Glutamatergic neuron (in vitro differentiated cells): ENCODE data around the gene TTLL7. TPM values are rescaled to one million over a fixed set of nuclear protein-coding genes. Genes with fewer than 3 reads are reported as not detected.
A peak's percentile ranks its signal among the peaks of the same experiment; 100 is the strongest.
"Not testable (repeated sequence)": the region's sequence is repeated elsewhere in the genome, so short reads cannot be mapped to it uniquely, and the experiment has no call there.

ENCODE experiments used
- DNase-seq: peaks from one replicate; pipeline ENCODE4 v3.0.0; 2022
- H3K27ac Mint-ChIP-seq: one replicate; pipeline ENCODE4 v1.8.0; 2020; ENCODE audit warnings: mild to moderate bottlenecking, mixed read lengths, inconsistent platforms; ENCODE audit not compliant: unreplicated experiment
- H3K27me3 Mint-ChIP-seq: one replicate; pipeline ENCODE4 v1.8.0; 2020; ENCODE audit warnings: mild to moderate bottlenecking, moderate library complexity, mixed read lengths, inconsistent platforms; ENCODE audit not compliant: unreplicated experiment
- H3K36me3 Mint-ChIP-seq: one replicate; pipeline ENCODE4 v1.8.0; 2020; ENCODE audit warnings: mild to moderate bottlenecking, mixed read lengths, inconsistent platforms; ENCODE audit not compliant: unreplicated experiment
- H3K4me1 Mint-ChIP-seq: one replicate; pipeline ENCODE4 v1.8.0; 2020; ENCODE audit warnings: mild to moderate bottlenecking, low read depth, mixed read lengths, inconsistent platforms; ENCODE audit not compliant: unreplicated experiment
- H3K4me3 Mint-ChIP-seq: one replicate; pipeline ENCODE4 v1.8.0; 2020; ENCODE audit warnings: mild to moderate bottlenecking, mixed read lengths, inconsistent platforms; ENCODE audit not compliant: unreplicated experiment
- H3K9me3 Mint-ChIP-seq: one replicate; pipeline ENCODE4 v1.8.0; 2020; ENCODE audit warnings: mild to moderate bottlenecking, moderate library complexity, mixed read lengths, inconsistent platforms; ENCODE audit not compliant: unreplicated experiment
- CTCF ChIP-seq: fragments of 200-600 bp; sonication (generic); IDR thresholded peaks from one replicate; pipeline ENCODE4 v1.5.0; 2021; ENCODE audit not compliant: partially characterized antibody, unreplicated experiment
- total RNA-seq: library from RNA; stranded (reverse); fragmentation: NEBNext Ultra II Directional; extraction: Animal tissue kit (Norgen Biotek cat#: 25700); gene quantifications from one replicate; pipeline ENCODE4 v1.2.1, GENCODE V29; 2021; ENCODE audit not compliant: unreplicated experiment

The TTLL7 gene
- total RNA-seq, 1 donor from 2014 or later = 123 TPM

DNA sequence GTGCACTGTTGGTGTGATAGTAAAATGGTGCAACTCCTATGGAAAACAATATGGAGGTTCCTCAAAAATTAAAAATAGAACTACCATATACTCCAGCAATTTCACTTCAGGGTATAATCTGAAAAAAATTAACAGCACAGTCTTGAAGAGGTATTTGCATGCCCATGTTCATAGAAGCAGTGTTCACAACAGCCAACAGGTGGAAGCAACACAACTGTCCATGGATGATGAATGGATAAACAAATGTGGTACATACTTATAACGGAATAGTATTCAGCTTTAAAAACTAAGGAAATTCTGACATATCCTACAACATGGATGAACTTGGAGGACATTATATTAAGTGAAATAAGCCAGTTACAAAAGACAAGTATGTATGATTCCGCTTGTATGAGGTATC is 8.2 kb downstream of the TTLL7 start:
- Mint-ChIP-seq H3K4me1 (peaks cover 14% of the 10 kb centered on the region), H3K27me3 (no peaks in the 10 kb centered on the region), H3K27ac (no peak overlapping the region), H3K9me3 (peaks cover 4% of the 10 kb centered on the region), H3K36me3 (peaks cover 17% of the 10 kb centered on the region), H3K4me3 (no peak overlapping the region)
- no peak for DNase-seq
- no peak for TF ChIP-seq CTCF

DNA sequence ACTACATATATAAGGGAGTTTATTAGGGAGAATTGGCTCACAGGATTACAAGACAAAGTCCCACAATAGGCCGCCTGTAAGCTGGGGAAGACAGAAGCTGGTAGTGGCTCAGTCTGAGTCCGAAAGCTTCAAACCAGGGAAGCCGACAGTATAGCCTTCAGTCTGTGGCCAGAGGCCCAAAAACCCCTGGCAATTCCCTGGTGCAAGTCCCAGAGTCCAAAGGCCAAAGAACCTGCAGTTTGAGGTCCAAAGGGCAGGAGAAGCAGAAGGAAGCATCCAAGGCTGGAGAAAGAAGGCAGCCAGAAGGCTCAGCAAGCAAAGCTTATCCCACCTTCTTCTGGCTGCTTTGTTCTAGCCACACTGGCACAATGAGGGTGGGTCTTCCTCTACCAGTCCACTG is 13.9 kb downstream of the TTLL7 start:
- H3K4me1 Mint-ChIP-seq = no peaks in the 10 kb centered on the region
- H3K27me3 Mint-ChIP-seq = peaks cover 1% of the 10 kb centered on the region
- H3K4me3 Mint-ChIP-seq = no peak overlapping the region
- H3K27ac Mint-ChIP-seq = no peak overlapping the region
- H3K9me3 Mint-ChIP-seq = peaks cover 6% of the 10 kb centered on the region
- no peak for TF ChIP-seq CTCF
- no peak for DNase-seq
- H3K36me3 Mint-ChIP-seq = peaks cover 24% of the 10 kb centered on the region

DNA sequence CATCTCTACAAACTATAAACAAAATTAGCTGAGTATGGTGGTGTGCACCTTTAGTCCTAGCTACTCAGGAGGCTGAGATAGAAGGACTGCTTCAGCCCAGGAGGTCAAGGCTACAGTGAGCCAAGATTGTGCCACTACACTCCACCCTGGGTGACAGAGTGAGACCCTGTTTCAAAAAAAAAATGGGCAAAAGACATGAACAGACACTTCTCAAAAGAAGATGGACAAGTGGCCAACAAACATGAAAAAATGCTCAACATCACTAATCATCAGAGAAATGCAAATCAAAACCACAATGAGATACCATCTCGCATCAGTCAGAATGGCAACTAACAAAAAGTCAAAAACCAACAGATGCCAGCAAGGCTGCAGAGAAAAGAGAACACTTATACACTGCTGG is 15.0 kb downstream of the TTLL7 start:
- not testable (repeated sequence) for H3K4me1 Mint-ChIP-seq, DNase-seq, H3K27me3 Mint-ChIP-seq, H3K9me3 Mint-ChIP-seq, H3K4me3 Mint-ChIP-seq, H3K27ac Mint-ChIP-seq
- H3K36me3 Mint-ChIP-seq = peaks cover 28% of the 10 kb centered on the region

GRCh38 chr1:83978056-83978455 is 20.9 kb downstream of the TTLL7 start:
- Mint-ChIP-seq H3K36me3 (peaks cover 5% of the 10 kb centered on the region), H3K27ac (peak overlapping the region; percentile 90), H3K4me3 (peak overlapping the region; percentile 48), H3K27me3 (peaks cover 3% of the 10 kb centered on the region), H3K4me1 (peaks cover 23% of the 10 kb centered on the region), H3K9me3 (peaks cover 4% of the 10 kb centered on the region)
- DNase-seq = no peak
- no peak for TF ChIP-seq CTCF

GRCh38 chr1:83976920-83977319 is 22.0 kb downstream of the TTLL7 start:
- Mint-ChIP-seq H3K4me3 (no peak overlapping the region), H3K27ac (peak overlapping the region; percentile 90), H3K9me3 (peaks cover 4% of the 10 kb centered on the region), H3K36me3 (peaks cover 5% of the 10 kb centered on the region), H3K4me1 (peaks cover 23% of the 10 kb centered on the region), H3K27me3 (peaks cover 3% of the 10 kb centered on the region)
- no peak for TF ChIP-seq CTCF
- no peak for DNase-seq

- H3K27ac Mint-ChIP-seq = no peak overlapping the region
These were observed 28.1 kb downstream of the TTLL7 start for GRCh38 chr1:83970802-83971201.

More at GRCh38 chr1:83970802-83971201, 28.1 kb downstream of the TTLL7 start:
- Mint-ChIP-seq H3K27me3 (no peaks in the 10 kb centered on the region), H3K4me3 (no peak overlapping the region), H3K36me3 (no peaks in the 10 kb centered on the region), H3K4me1 (peaks cover 5% of the 10 kb centered on the region), H3K9me3 (peaks cover 3% of the 10 kb centered on the region)
- no peak for DNase-seq
- TF ChIP-seq CTCF = no peak
